CD14-positive monocyte (primary cell): Measurements from ENCODE around the gene PPP1R2C. TPM values are rescaled to one million over a fixed set of nuclear protein-coding genes. Genes with fewer than 3 reads are reported as not detected.

ENCODE experiments used
- DNase-seq, 3 donors: peaks; one replicate each; pipeline ENCODE4 v3.0.0-alpha.2; 2011 to 2022
- H2AFZ ChIP-seq: 2 replicates; pipeline ENCODE4 v1.6.0; 2012; ENCODE audit warnings: mild to moderate bottlenecking, low read depth, low read length, inconsistent platforms; ENCODE audit not compliant: insufficient read depth, poor library complexity, severe bottlenecking
- H3K27ac ChIP-seq, 2 donors: 1 replicate in 1 of 2; 2 replicates in 1 of 2; pipeline ENCODE4 v1.5.1; 2012 to 2013; ENCODE audit warnings: low read length in 2 of 2, control low read depth in 1 of 2, inconsistent platforms in 1 of 2, low read depth in 1 of 2, mild to moderate bottlenecking in 1 of 2
- H3K27me3 ChIP-seq, 2 donors: one replicate each; pipeline versions ENCODE4 v1.6.0 to v1.6.1; 2011 to 2013; ENCODE audit warnings: low read length in 2 of 2; ENCODE audit not compliant: control insufficient read depth in 2 of 2, insufficient read depth in 2 of 2
- H3K36me3 ChIP-seq, 2 donors: replicated peaks in 1 of 2; 1 replicate in 1 of 2; 2 replicates in 1 of 2; pipeline versions ENCODE4 v1.5.1 to v1.6.1; 2012 to 2013; ENCODE audit warnings: low read length in 2 of 2, control low read depth in 1 of 2, inconsistent platforms in 1 of 2, mild to moderate bottlenecking in 1 of 2; ENCODE audit not compliant: insufficient read depth in 2 of 2, control insufficient read depth in 1 of 2
- H3K4me1 ChIP-seq, 2 donors: 1 replicate in 1 of 2; 2 replicates in 1 of 2; pipeline versions ENCODE4 v1.5.1 to v1.6.1; 2012 to 2013; ENCODE audit warnings: low read length in 2 of 2, control low read depth in 1 of 2, inconsistent platforms in 1 of 2, mild to moderate bottlenecking in 1 of 2, moderate library complexity in 1 of 2; ENCODE audit not compliant: insufficient read depth in 2 of 2, control insufficient read depth in 1 of 2
- H3K4me2 ChIP-seq: replicated peaks from 2 replicates; pipeline ENCODE3; 2012; ENCODE audit warnings: low read length, moderate library complexity, mild to moderate bottlenecking; ENCODE audit not compliant: poor library complexity, severe bottlenecking; ENCODE audit errors: extremely low read depth
- H3K4me3 ChIP-seq, 3 experiments: fragments of 200-600 bp in 1 of 3; sonication (generic) in 1 of 3; replicated peaks in 1 of 3; 1 replicate in 2 of 3; 2 replicates in 1 of 3; pipeline ENCODE4 v1.5.1; 2011 to 2013; ENCODE audit warnings: low read length in 3 of 3, mild to moderate bottlenecking in 3 of 3, control low read depth in 2 of 3, low read depth in 2 of 3, inconsistent platforms in 1 of 3, moderate library complexity in 1 of 3
- H3K79me2 ChIP-seq: 2 replicates; pipeline ENCODE4 v1.6.0; 2012; ENCODE audit warnings: mild to moderate bottlenecking, control low read depth, inconsistent platforms, low read length, moderate library complexity; ENCODE audit not compliant: insufficient read depth
- H3K9ac ChIP-seq: 2 replicates; pipeline ENCODE4 v1.6.0; 2017; ENCODE audit warnings: low read length, mild to moderate bottlenecking; ENCODE audit not compliant: insufficient read depth, poor library complexity, severe bottlenecking
- H3K9me3 ChIP-seq, 2 donors: replicated peaks in 1 of 2; 1 replicate in 1 of 2; 2 replicates in 1 of 2; pipeline versions ENCODE4 v1.5.1 to v1.6.1; 2012 to 2013; ENCODE audit warnings: low read length in 2 of 2, control low read depth in 1 of 2; ENCODE audit not compliant: control insufficient read depth in 1 of 2, insufficient read depth in 1 of 2
- H4K20me1 ChIP-seq: 2 replicates; pipeline ENCODE4 v1.6.0; 2012; ENCODE audit warnings: mild to moderate bottlenecking, low read length, control low read depth, moderate library complexity; ENCODE audit not compliant: insufficient read depth
- H3K27ac Mint-ChIP-seq, 7 donors: one replicate each; pipeline ENCODE4 v1.8.0; 2020; ENCODE audit warnings: mild to moderate bottlenecking in 7 of 7, mixed read lengths in 7 of 7, moderate library complexity in 6 of 7, inconsistent platforms in 2 of 7
- H3K27me3 Mint-ChIP-seq, 3 donors: one replicate each; pipeline ENCODE4 v1.8.0; 2021 to 2022; ENCODE audit warnings: low read depth in 3 of 3, mild to moderate bottlenecking in 3 of 3, mixed read lengths in 3 of 3, moderate library complexity in 3 of 3, inconsistent platforms in 1 of 3
- H3K36me3 Mint-ChIP-seq, 2 donors: one replicate each; pipeline ENCODE4 v1.8.0; 2020; ENCODE audit warnings: mixed read lengths in 2 of 2, inconsistent platforms in 1 of 2, mild to moderate bottlenecking in 1 of 2
- H3K4me1 Mint-ChIP-seq: one replicate; pipeline ENCODE4 v1.8.0; 2020; ENCODE audit warnings: mild to moderate bottlenecking, mixed read lengths
- H3K4me3 Mint-ChIP-seq, 2 donors: one replicate each; pipeline ENCODE4 v1.8.0; 2020; ENCODE audit warnings: mild to moderate bottlenecking in 2 of 2, mixed read lengths in 2 of 2, moderate library complexity in 1 of 2
- H3K9me3 Mint-ChIP-seq, 7 donors: one replicate each; pipeline ENCODE4 v1.8.0; 2020 to 2022; ENCODE audit warnings: mixed read lengths in 7 of 7, mild to moderate bottlenecking in 6 of 7, moderate library complexity in 6 of 7, inconsistent platforms in 2 of 7
- CTCF ChIP-seq: fragments of 200-600 bp; IDR thresholded peaks from one replicate; pipeline ENCODE4 v1.8.0; 2022; ENCODE audit warnings: antibody characterized with exemption, mild to moderate bottlenecking
- WGBS: methylation state at CpG from one replicate; pipeline ENCODE4 v1.1.5; 2013; ENCODE audit warnings: missing lambda C conversion rate; ENCODE audit not compliant: insufficient coverage; 5-methylcytosine and 5-hydroxymethylcytosine counted together
- intact Hi-C, 2 donors: fragments of 100-400 bp; cut with micrococcal nuclease; formaldehyde crosslinking; loops; one replicate each; pipeline versions ENCODE4 v1.15.0 to v1.15.1; 2023
- polyA plus RNA-seq, 3 donors: library from polyadenylated mRNA; depleted of rRNA in 1 of 3; unstranded in 2 of 3; stranded (reverse) in 1 of 3; fragments of 300-500 nt in 2 of 3; fragments of >200 nt in 1 of 3; fragmentation: Illumina TruSeq in 2 of 3; gene quantifications; 1 replicate in 2 of 3; 2 replicates in 1 of 3; pipeline ENCODE4 v1.2.3, GENCODE V29; 2012 to 2021

Gene PPP1R2C
- polyA plus RNA-seq, 3 donors = not detected

- no peak for TF ChIP-seq CTCF
- Histone ChIP-seq H3K9me3 (peaks cover 9 to 15% of the 10 kb centered on the region in 2 donors), H3K9ac (no peak overlapping the region), H3K27ac (no peak overlapping the region), H3K79me2 (no peaks in the 10 kb centered on the region), H3K4me1 (no peaks in the 10 kb centered on the region), H3K4me2 (no peak overlapping the region), H2AFZ (no peak overlapping the region), H3K27me3 (no peaks in the 10 kb centered on the region), H3K36me3 (no peaks in the 10 kb centered on the region), H4K20me1 (no peaks in the 10 kb centered on the region), H3K4me3 (no peak overlapping the region)
- no peaks in the 10 kb centered on the region for H3K27me3 Mint-ChIP-seq
- H3K36me3 Mint-ChIP-seq = no peaks in the 10 kb centered on the region
- no peak for DNase-seq
- H3K27ac Mint-ChIP-seq = peak overlapping the region in 1 of 7 donors; percentile 36
- WGBS = no CpG with 5 or more reads among the region's 7 CpGs
- no peaks in the 10 kb centered on the region for H3K4me1 Mint-ChIP-seq
- H3K4me3 Mint-ChIP-seq = no peak overlapping the region
- intact Hi-C loops = no loop called here
- peaks cover 3 to 16% (median 8%) of the 10 kb centered on the region in 7 donors for H3K9me3 Mint-ChIP-seq
Observed at GRCh38 chrX:42821803-42822443, 44.0 kb upstream of the PPP1R2C start.

GRCh38 chrX:42818151-42818921 is 40.4 kb upstream of the PPP1R2C start:
- 86% methylated on average over 12 of the region's 17 CpGs for WGBS
- H3K79me2 ChIP-seq = no peaks in the 10 kb centered on the region
- H3K4me3 Mint-ChIP-seq = no peak overlapping the region
- H3K27ac ChIP-seq = no peak overlapping the region
- no peaks in the 10 kb centered on the region for H3K4me1 ChIP-seq
- no peaks in the 10 kb centered on the region for H3K36me3 ChIP-seq
- H4K20me1 ChIP-seq = no peaks in the 10 kb centered on the region
- H3K4me3 ChIP-seq = no peak overlapping the region
- intact Hi-C loops = no loop called here
- H3K9me3 ChIP-seq = peaks cover 15% of the 10 kb centered on the region in 2 donors
- H3K9ac ChIP-seq = no peak overlapping the region
- no peak overlapping the region for H3K4me2 ChIP-seq
- peaks cover 0 to 2% (median 0%) of the 10 kb centered on the region in 3 donors for H3K27me3 Mint-ChIP-seq
- H3K9me3 Mint-ChIP-seq = peaks cover 10 to 27% (median 15%) of the 10 kb centered on the region in 7 donors
- H2AFZ ChIP-seq = no peak overlapping the region
- no peak for DNase-seq
- no peaks in the 10 kb centered on the region for H3K4me1 Mint-ChIP-seq
- no peaks in the 10 kb centered on the region for H3K36me3 Mint-ChIP-seq
- no peak for TF ChIP-seq CTCF
- H3K27me3 ChIP-seq = no peaks in the 10 kb centered on the region
- H3K27ac Mint-ChIP-seq = no peak overlapping the region
